HG02973 (cell line): ENCODE measurements around the gene RUFY1.
A peak's percentile ranks its signal among the peaks of the same experiment; 100 is the strongest.
"Not testable (repeated sequence)": the region's sequence is repeated elsewhere in the genome, so short reads cannot be mapped to it uniquely, and the experiment has no call there.

Source experiments
- ATAC-seq: cut with Tn5 transposase; IDR thresholded peaks from one replicate; pipeline ENCODE4 v1.9.1; 2021; ENCODE audit warnings: moderate library complexity; ENCODE audit not compliant: unreplicated experiment

RUFY1 gene

DNA sequence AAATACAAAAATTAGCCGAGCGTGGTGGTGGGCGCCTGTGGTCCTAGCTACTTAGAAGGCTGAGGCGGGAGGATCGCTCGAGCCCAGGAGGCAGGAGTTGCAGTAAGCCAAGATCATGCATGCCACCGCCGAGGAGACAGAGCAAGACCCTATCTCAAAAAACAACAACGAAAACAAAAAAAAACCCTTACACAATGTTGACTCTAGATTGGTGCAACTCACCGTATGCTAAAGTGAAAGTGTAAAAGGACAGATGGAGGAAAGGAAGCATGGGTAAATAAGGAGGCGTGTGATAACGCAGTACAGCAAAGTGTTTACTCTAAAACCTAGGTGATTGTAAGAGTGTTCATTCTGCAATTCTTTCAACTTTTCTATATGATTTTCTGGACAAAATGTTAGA, 15.9 kb upstream of the RUFY1 start:
- ATAC-seq, result no peak

DNA sequence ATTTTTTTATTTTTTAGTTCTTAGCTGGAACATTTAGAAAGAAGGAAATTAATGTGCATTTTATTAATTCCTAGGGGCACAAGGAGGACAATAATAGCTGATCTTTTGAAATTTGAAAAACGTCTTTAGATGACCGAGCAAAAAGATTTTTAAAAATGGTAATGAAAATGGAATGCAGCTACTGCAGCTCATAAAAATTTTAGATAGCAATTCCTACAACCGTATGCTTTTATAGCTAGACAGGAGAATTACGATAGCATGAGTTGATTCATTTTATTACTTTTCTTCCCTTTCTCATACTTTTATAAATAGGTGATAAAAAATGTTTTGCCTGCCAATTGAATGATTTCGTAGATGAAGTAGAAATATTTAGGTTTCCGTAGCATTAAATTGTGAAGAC, 13.7 kb upstream of the RUFY1 start:
- no peak for ATAC-seq

GRCh38 chr5:179542170-179542569, 8.2 kb upstream of the RUFY1 start:
- no peak for ATAC-seq

DNA sequence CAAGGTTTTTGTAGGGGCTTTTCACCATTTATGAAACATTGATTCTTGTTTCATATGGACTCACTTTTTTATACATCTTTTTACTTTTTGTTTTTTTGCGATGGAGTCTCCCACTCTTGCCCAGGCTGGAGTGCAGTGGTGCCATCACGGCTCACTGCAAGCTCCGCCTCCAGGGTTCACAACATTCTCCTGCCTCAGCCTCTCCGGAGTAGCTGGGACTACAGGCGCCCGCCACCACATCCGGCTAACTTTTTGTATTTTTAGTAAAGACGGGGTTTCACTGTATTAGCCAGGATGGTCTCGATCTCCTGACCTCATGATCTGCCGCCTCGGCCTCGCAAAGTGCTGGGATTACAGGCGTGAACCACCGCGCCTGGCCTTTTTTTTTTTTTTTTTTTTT, 7.1 kb upstream of the RUFY1 start:
- ATAC-seq, result not testable (repeated sequence)

- ATAC-seq, result no peak
Observed at GRCh38 chr5:179553006-179553405, 2.7 kb downstream of the RUFY1 start.

DNA sequence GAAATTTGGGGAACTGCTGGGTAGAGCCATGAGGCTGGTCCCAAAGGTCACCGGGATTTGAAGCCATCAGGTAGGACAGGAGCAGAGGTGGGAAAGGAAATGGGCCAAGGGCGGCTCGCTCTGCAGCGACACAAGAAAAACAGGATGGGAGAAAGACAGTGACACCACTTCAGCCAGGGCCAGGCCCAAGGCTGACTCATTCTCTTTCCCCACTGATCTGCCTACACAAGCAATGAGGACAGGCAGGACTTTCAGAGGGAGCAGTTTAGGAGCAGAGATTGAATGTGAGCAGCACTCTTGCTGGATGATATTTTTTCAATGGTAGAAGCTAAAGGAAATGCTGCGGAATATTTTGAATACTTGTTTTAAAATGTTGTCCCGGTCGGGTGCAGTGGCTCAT, 3.5 kb downstream of the RUFY1 start:
- ATAC-seq, result no peak

- ATAC-seq, result no peak
Observed at GRCh38 chr5:179554981-179555380, 4.6 kb downstream of the RUFY1 start.

GRCh38 chr5:179558261-179558799, 8.0 kb downstream of the RUFY1 start:
- ATAC-seq, result not testable (repeated sequence)

GRCh38 chr5:179558932-179559283, 8.6 kb downstream of the RUFY1 start:
- ATAC-seq, result no peak

DNA sequence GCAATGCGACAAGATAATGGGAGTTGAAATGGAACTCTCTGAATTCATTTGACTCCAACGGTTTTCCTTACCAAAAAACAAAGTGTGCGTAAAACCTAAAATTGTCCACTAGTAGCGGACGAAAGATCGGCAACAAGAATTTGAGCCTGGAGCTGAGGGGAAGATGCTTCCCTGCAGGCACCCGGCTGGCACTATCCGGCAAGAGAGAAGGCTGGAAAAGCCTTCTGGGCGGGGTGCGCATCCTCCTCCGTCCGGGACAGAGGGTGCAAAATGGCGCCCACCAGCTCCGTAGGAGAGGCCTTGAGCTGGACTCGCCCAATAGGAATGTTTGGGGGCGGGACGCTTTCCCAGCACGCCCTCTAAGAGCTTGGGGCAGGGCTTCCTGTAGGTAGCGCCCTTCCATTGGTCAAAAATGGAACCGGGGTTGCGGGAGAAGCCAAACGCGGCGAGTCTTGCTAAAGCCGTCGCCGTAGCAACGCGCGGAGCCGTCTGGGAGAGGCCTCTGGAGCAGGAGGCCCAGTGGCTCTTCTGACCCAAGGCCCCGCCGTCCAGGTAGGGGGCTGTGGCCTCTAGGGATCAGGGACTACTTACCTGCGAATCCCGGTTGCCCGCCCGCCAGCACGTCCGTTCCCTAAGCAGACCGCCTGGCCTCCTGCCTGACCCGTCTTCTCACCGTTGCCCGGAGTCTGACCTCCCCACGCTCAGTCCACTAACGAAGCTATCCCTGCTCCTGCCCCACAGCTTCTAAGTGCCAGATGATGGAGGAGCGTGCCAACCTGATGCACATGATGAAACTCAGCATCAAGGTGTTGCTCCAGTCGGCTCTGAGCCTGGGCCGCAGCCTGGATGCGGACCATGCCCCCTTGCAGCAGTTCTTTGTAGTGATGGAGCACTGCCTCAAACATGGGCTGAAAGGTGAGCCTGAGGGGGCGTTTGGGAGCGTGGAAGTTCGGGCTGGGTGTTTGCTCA, 9.2 kb downstream of the RUFY1 start:
- ATAC-seq, result peak; percentile 96

GRCh38 chr5:179564526-179564925, 14.2 kb downstream of the RUFY1 start:
- ATAC-seq, result no peak

DNA sequence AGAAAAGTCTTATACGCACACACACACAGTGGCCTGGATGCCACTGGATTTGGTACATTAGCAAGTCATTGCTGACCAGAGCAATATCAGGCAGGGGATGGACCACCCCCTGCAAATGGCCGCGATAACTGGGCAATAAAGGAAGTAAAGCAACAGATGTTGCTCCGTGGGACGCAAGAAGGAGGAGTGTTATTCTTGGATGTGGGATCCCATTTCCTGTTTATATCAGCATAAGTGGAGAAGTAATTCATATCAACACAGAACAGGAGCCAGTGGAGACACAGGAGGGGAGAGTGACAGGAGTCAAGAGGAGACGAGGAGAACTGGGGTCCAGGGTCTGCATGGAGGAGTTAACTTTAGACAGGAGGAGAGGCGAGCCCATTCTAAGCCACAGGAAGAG, 18.4 kb downstream of the RUFY1 start:
- ATAC-seq, result no peak

DNA sequence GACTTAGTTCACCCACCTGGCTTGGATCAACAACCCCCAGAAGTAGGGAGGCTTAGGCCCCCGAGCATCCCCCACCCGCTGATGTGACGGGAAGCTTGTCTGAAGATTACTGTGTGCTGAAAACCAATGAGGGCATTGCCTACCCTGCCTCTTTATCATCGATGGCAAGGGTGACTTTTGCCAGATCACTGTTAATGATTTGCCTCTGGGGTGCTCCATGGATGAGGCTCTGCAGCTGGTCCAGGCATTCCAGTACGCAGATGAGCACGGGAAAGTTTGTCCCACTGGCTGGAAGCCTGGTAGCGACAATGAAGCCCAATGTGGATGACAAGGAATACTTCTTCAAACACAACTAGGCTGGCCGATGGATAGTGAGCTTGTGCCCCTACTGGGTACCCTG, 22.0 kb downstream of the RUFY1 start:
- ATAC-seq, result no peak

GRCh38 chr5:179577286-179577960, 27.1 kb downstream of the RUFY1 start:
- ATAC-seq, result no peak

DNA sequence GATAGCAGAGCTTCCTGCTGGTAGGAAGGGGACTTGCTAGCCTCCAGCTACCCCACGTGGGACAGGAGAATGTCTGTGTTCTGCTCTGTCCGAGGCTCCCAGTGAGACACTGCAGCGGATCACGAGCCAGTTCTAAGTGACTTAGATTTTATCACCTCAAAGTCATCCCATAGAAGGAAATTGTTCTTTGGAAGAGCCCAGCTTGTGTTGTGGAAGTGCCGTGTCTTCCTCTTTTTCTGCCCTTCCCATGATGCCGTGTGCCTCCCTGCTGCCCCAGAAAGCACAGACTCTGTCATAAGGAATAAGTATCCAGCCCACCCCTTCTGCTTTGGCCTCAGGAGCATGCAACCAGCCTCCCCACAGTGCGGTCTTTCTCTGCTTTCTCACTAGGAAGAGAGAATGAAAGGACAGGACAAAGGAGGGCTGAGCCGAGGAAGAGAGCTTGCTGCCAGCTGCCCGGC, 35.6 kb downstream of the RUFY1 start:
- ATAC-seq, result no peak

- ATAC-seq, result no peak
Observed at GRCh38 chr5:179588166-179588565, 37.8 kb downstream of the RUFY1 start.

GRCh38 chr5:179595916-179596315, 45.6 kb downstream of the RUFY1 start:
- ATAC-seq, result no peak

- ATAC-seq, result no peak
Observed at GRCh38 chr5:179596421-179596820, 46.1 kb downstream of the RUFY1 start.

DNA sequence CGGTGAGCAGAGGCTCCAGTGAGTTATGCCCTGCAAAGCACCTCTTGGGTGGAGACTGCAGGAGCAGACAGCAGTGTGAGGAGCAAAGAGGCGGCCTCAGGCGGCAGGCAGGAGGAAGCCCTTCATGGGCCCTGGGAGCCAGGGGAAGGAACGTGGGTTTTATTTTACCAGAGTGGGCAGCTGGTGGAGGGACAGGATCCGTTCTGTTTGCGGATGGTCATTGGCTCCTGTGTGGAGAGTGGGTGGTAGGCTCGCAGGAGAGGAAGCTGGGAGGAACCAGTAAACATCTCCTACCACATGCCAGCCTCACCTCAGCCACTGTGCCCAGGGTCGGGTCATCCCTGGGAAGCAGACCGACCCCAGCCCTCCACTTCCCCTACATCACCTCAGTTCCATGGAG, 48.7 kb downstream of the RUFY1 start:
- ATAC-seq, result no peak

- ATAC-seq, result no peak
Observed at GRCh38 chr5:179599566-179599965, 49.2 kb downstream of the RUFY1 start.

DNA sequence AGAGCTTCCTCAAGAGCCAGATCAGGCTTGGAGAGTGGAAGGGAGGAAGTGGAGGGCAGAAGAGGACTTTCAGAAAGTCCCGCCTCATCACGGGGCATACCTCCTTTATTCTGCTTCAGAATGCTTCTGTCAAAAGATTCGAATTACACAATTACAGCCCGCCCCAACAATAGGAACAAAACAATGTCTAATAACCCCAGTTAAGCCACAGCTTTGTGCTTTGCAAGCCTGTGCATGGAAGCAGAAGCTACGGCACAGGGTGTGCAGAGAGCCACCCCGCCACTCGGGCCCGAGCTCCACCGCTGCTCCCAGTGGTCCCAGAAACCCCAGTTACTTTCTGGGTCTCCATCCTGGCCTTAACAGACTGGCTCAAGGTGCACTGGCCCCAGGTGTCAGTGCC, 49.6 kb downstream of the RUFY1 start:
- no peak for ATAC-seq
